T-cell (primary cell): ENCODE measurements around the gene NR2C1. TPM values are rescaled to one million over a fixed set of nuclear protein-coding genes. Genes with fewer than 3 reads are reported as not detected.

Experiments
- ATAC-seq, 4 experiments: fragments of 200-7000 bp in 3 of 4; fragments of 150-1000 bp in 1 of 4; cut with Tn5 transposase; replicated peaks in 1 of 4; 1 replicate in 3 of 4; 2 replicates in 1 of 4; pipeline ENCODE4 v1.10.0; 2021; ENCODE audit warnings: moderate library complexity in 3 of 4, mild to moderate bottlenecking in 2 of 4, moderate number of reproducible peaks in 1 of 4
- CTCF ChIA-PET, 2 donors: fragments of 300-600 bp; sonication (Branson Sonifier 250); formaldehyde crosslinking; loops; one replicate each; lab custom pipeline; 2022; ENCODE audit warnings: antibody characterized with exemption in 2 of 2; lab: Charles Lee
- POLR2A ChIA-PET, 2 donors: fragments of 300-600 bp; sonication (Branson Sonifier 250); formaldehyde crosslinking; loops; one replicate each; lab custom pipeline; 2022; ENCODE audit warnings: antibody characterized with exemption in 2 of 2; lab: Charles Lee
- DNase-seq, 35 experiments: peaks; one replicate each; pipeline versions ENCODE4 v3.0.0 to v3.0.0-alpha.2; 2013 to 2023
- H3K27ac ChIP-seq: one replicate; pipeline ENCODE4 v1.5.1; 2013; ENCODE audit warnings: low read length
- H3K27me3 ChIP-seq, 2 experiments: replicated peaks in 1 of 2; 1 replicate in 1 of 2; 2 replicates in 1 of 2; pipeline versions ENCODE4 v1.6.1 to v1.7.0; 2013; ENCODE audit warnings: low read length in 1 of 2, mixed read lengths in 1 of 2; ENCODE audit not compliant: control insufficient read depth in 2 of 2, insufficient read depth in 2 of 2; ENCODE audit errors: extremely low read depth in 1 of 2
- H3K36me3 ChIP-seq, 2 donors: 1 replicate in 1 of 2; 2 replicates in 1 of 2; pipeline versions ENCODE4 v1.6.1 to v1.7.0; 2013; ENCODE audit warnings: low read length in 1 of 2; ENCODE audit not compliant: control insufficient read depth in 2 of 2, insufficient read depth in 1 of 2; ENCODE audit errors: extremely low read depth in 1 of 2
- H3K4me1 ChIP-seq, 2 experiments: 1 replicate in 1 of 2; 2 replicates in 1 of 2; pipeline versions ENCODE4 v1.6.1 to v1.7.0; 2013; ENCODE audit warnings: low read length in 2 of 2, mixed read lengths in 1 of 2; ENCODE audit not compliant: insufficient read depth in 2 of 2, control insufficient read depth in 1 of 2; ENCODE audit errors: extremely low read depth in 1 of 2
- H3K4me3 ChIP-seq, 2 donors: 1 replicate in 1 of 2; 2 replicates in 1 of 2; pipeline versions ENCODE4 v1.5.1 to v1.7.0; 2013; ENCODE audit warnings: mild to moderate bottlenecking in 2 of 2, low read length in 1 of 2, moderate library complexity in 1 of 2; ENCODE audit not compliant: control insufficient read depth in 1 of 2; ENCODE audit errors: extremely low read depth in 1 of 2
- H3K9me3 ChIP-seq: 2 replicates; pipeline ENCODE4 v1.7.0; 2013
- H3K27ac Mint-ChIP-seq, 2 donors: one replicate each; pipeline ENCODE4 v1.8.0; 2020 to 2021; ENCODE audit warnings: mild to moderate bottlenecking in 2 of 2, mixed read lengths in 2 of 2
- H3K27me3 Mint-ChIP-seq, 2 donors: one replicate each; pipeline ENCODE4 v1.8.0; 2021 to 2022; ENCODE audit warnings: mixed read lengths in 2 of 2
- H3K36me3 Mint-ChIP-seq: one replicate; pipeline ENCODE4 v1.8.0; 2021; ENCODE audit warnings: mixed read lengths
- H3K4me1 Mint-ChIP-seq, 3 donors: one replicate each; pipeline ENCODE4 v1.8.0; 2020 to 2022; ENCODE audit warnings: mixed read lengths in 3 of 3, mild to moderate bottlenecking in 1 of 3
- H3K4me3 Mint-ChIP-seq, 3 donors: one replicate each; pipeline ENCODE4 v1.8.0; 2020 to 2022; ENCODE audit warnings: mild to moderate bottlenecking in 3 of 3, mixed read lengths in 3 of 3, moderate library complexity in 3 of 3
- H3K9me3 Mint-ChIP-seq, 3 donors: one replicate each; pipeline ENCODE4 v1.8.0; 2020 to 2022; ENCODE audit warnings: mixed read lengths in 3 of 3
- WGBS: methylation state at CpG from one replicate; pipeline ENCODE4 v1.1.5; 2013; ENCODE audit warnings: missing lambda C conversion rate; ENCODE audit not compliant: insufficient coverage; 5-methylcytosine and 5-hydroxymethylcytosine counted together
- total RNA-seq, 35 experiments: library from RNA in 6 of 35; stranded (reverse) in 6 of 35; fragments of 120-200 nt in 1 of 35; gene quantifications; one replicate each; pipeline versions ENCODE4 v1.2.1 to v1.2.4 and lab custom pipeline; 2013 to 2026

The NR2C1 gene
- total RNA-seq, 5 donors from 2014 or later (not counting 1 experiment from before 2014, with no cell fraction given) = 35.3 to 47.2 (median 39.6) TPM

DNA sequence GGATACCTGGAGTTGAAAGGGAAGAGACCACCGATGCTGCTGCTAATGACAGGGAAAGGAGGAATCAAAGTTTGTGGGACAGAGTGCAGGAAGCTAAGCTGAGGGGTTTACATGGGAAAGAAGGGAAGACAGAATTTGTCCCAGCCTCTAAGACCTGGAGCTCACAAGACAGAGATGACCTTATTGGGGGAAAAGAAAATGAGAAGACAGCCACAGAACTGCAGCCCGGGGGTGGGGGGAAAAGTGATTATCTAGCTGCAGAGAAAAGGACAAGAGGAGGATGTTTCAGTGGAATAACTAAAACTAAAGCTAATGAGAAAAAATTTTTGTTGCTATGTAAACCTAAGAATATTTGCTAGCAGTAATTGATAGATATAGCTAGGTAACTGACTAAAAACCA, 100.6 kb downstream of the NR2C1 start:
- Histone ChIP-seq H3K27ac (no peak overlapping the region), H3K9me3 (no peaks in the 10 kb centered on the region), H3K36me3 (peaks cover 0 to 23% of the 10 kb centered on the region in 2 donors), H3K4me3 (no peak overlapping the region), H3K27me3 (no peaks in the 10 kb centered on the region), H3K4me1 (peaks cover 0 to 6% of the 10 kb centered on the region in 2 experiments)
- Mint-ChIP-seq H3K27me3 (no peaks in the 10 kb centered on the region), H3K4me3 (no peak overlapping the region), H3K4me1 (peaks cover 19 to 38% (median 20%) of the 10 kb centered on the region in 3 donors), H3K9me3 (no peaks in the 10 kb centered on the region), H3K27ac (no peak overlapping the region), H3K36me3 (peaks cover 45% of the 10 kb centered on the region)
- POLR2A ChIA-PET = interaction anchor here in 1 of 2 donors (0.6 kb wide), 1 partner anchor 17 kb away, joined by 3 read pairs; no protein-coding TSS in a partner anchor
- ATAC-seq = no peak
- WGBS = 93% methylated on average over 2 of the region's 2 CpGs
- no peak for DNase-seq
- CTCF ChIA-PET = interaction anchor here (0.6 to 1.0 kb wide), 3 partner anchors 8 to 257 kb away, joined by 3 to 7 read pairs (median 3); no protein-coding TSS in a partner anchor

GRCh38 chr12:94971923-94972322, 101.5 kb downstream of the NR2C1 start:
- no peak overlapping the region for H3K27ac Mint-ChIP-seq
- ATAC-seq (no peak), DNase-seq (no peak)
- no peaks in the 10 kb centered on the region for H3K27me3 ChIP-seq
- H3K27me3 Mint-ChIP-seq = no peaks in the 10 kb centered on the region
- WGBS = 86% methylated on average over 1 of the region's 2 CpGs
- H3K36me3 Mint-ChIP-seq = peaks cover 45% of the 10 kb centered on the region
- no peaks in the 10 kb centered on the region for H3K9me3 Mint-ChIP-seq
- peaks cover 0 to 2% of the 10 kb centered on the region in 2 experiments for H3K4me1 ChIP-seq
- H3K4me1 Mint-ChIP-seq = peaks cover 12 to 36% (median 12%) of the 10 kb centered on the region in 3 donors
- no peak overlapping the region for H3K4me3 Mint-ChIP-seq
- peaks cover 0 to 20% of the 10 kb centered on the region in 2 donors for H3K36me3 ChIP-seq
- ChIA-PET POLR2A (no interaction called here), CTCF (no interaction called here)
- H3K9me3 ChIP-seq = no peaks in the 10 kb centered on the region
- no peak overlapping the region for H3K27ac ChIP-seq
- H3K4me3 ChIP-seq = no peak overlapping the region

DNA sequence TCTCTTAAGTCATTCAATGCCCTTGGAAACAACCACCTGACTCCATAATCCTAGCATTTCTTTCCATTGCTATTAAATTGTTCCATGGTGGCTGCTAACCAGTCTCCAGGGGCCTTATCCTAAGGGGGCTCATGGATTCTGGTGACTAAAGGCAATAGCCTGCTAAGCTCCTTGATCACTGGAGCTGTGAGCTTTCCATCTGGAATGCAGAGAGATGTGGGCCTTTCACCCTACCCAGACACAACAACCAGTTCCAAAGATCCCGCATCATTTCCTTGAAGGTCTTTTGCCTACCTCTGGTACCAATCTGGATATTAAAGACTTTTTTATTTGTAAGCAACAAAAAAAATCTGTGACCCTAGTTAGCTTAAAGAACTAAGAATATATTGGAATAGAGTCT, 102.9 kb downstream of the NR2C1 start:
- H3K9me3 Mint-ChIP-seq = no peaks in the 10 kb centered on the region
- H3K4me3 Mint-ChIP-seq = no peak overlapping the region
- Histone ChIP-seq H3K27ac (no peak overlapping the region), H3K4me3 (no peak overlapping the region), H3K4me1 (peaks cover 0 to under 1% of the 10 kb centered on the region in 2 experiments), H3K36me3 (peaks cover 0 to 20% of the 10 kb centered on the region in 2 donors), H3K27me3 (no peaks in the 10 kb centered on the region), H3K9me3 (no peaks in the 10 kb centered on the region)
- H3K36me3 Mint-ChIP-seq = peaks cover 43% of the 10 kb centered on the region
- peaks cover 6 to 27% (median 9%) of the 10 kb centered on the region in 3 donors for H3K4me1 Mint-ChIP-seq
- no peak for ATAC-seq
- CTCF ChIA-PET = interaction anchor here (0.5 to 1.1 kb wide), 2 partner anchors 103 to 1457 kb away, joined by 3 to 4 read pairs; partner anchors contain the start of gene NR2C1 (in 1 of the 2)
- no peak overlapping the region for H3K27ac Mint-ChIP-seq
- DNase-seq = no peak
- POLR2A ChIA-PET = interaction anchor here in 1 of 2 donors (0.7 kb wide), 1 partner anchor 243 kb away, joined by 3 read pairs; no protein-coding TSS in a partner anchor
- no peaks in the 10 kb centered on the region for H3K27me3 Mint-ChIP-seq
- WGBS = no CpG with 5 or more reads among the region's 1 CpG

Other genes starting within 250 kb of the NR2C1 start
- gene NDUFA12, start 69.9 kb downstream of the NR2C1 start, total RNA-seq = 100 to 1,000 TPM in 2 of 5 donors, 10 to 100 TPM in 3; 56.2 to 120 (median 67.6) TPM
- gene FGD6, start 143.8 kb upstream of the NR2C1 start, total RNA-seq = 1 to 10 TPM in 2 of 5 donors, under 1 TPM in 3; 0.55 to 1.9 (median 0.70) TPM
- 10 to 100 TPM; 27.0 to 48.9 (median 36.8) TPM for gene VEZT, start 144.2 kb upstream of the NR2C1 start, total RNA-seq